Activated naive CD8-positive, alpha-beta T cell treated with anti-CD3 and anti-CD28 coated beads, Interleukin-2, amount 10 ng/mL, durations not matched to agents 7 days and 5 days (primary cell): ENCODE results near the gene SFRP2. TPM values are rescaled to one million over a fixed set of nuclear protein-coding genes. Genes with fewer than 3 reads are reported as not detected.

Experiments
- ATAC-seq: fragments of 150-1000 bp; cut with Tn5 transposase; one replicate; pipeline ENCODE4 v1.10.0; 2021; ENCODE audit warnings: low read depth, moderate library complexity
- POLR2A ChIA-PET: fragments of 350-600 bp; sonication (Branson Sonifier 250); formaldehyde crosslinking; loops from one replicate; lab custom pipeline; 2021; ENCODE audit warnings: antibody characterized with exemption; lab: Charles Lee
- DNase-seq: peaks from one replicate; pipeline ENCODE4 v3.0.0; 2021
- H3K27ac Mint-ChIP-seq: one replicate; pipeline ENCODE4 v1.8.0; 2022; ENCODE audit warnings: mild to moderate bottlenecking, mixed read lengths
- H3K27me3 Mint-ChIP-seq: one replicate; pipeline ENCODE4 v1.8.0; 2022; ENCODE audit warnings: mild to moderate bottlenecking, moderate library complexity, mixed read lengths
- H3K36me3 Mint-ChIP-seq: one replicate; pipeline ENCODE4 v1.8.0; 2021; ENCODE audit warnings: mild to moderate bottlenecking, mixed read lengths
- H3K4me1 Mint-ChIP-seq: one replicate; pipeline ENCODE4 v1.8.0; 2021; ENCODE audit warnings: mixed read lengths
- H3K4me3 Mint-ChIP-seq: one replicate; pipeline ENCODE4 v1.8.0; 2022; ENCODE audit warnings: mild to moderate bottlenecking, moderate library complexity, mixed read lengths
- H3K9me3 Mint-ChIP-seq: one replicate; pipeline ENCODE4 v1.8.0; 2021; ENCODE audit warnings: mixed read lengths
- total RNA-seq, 2 experiments: library from RNA; stranded (reverse); gene quantifications; one replicate each; pipeline ENCODE4 v1.2.3, GENCODE V29; 2021

SFRP2 gene
- total RNA-seq, 2 experiments from 2014 or later = not detected

GRCh38 chr4:153790500-153790865 is 1.6 kb upstream of the SFRP2 start:
- DNase-seq = no peak
- POLR2A ChIA-PET = no interaction called here
- H3K27me3 Mint-ChIP-seq = peaks cover 95% of the 10 kb centered on the region
- no peak overlapping the region for H3K27ac Mint-ChIP-seq
- ATAC-seq = no peak
- no peak overlapping the region for H3K4me3 Mint-ChIP-seq
- H3K9me3 Mint-ChIP-seq = no peaks in the 10 kb centered on the region
- peaks cover 19% of the 10 kb centered on the region for H3K4me1 Mint-ChIP-seq
- H3K36me3 Mint-ChIP-seq = no peaks in the 10 kb centered on the region

DNA sequence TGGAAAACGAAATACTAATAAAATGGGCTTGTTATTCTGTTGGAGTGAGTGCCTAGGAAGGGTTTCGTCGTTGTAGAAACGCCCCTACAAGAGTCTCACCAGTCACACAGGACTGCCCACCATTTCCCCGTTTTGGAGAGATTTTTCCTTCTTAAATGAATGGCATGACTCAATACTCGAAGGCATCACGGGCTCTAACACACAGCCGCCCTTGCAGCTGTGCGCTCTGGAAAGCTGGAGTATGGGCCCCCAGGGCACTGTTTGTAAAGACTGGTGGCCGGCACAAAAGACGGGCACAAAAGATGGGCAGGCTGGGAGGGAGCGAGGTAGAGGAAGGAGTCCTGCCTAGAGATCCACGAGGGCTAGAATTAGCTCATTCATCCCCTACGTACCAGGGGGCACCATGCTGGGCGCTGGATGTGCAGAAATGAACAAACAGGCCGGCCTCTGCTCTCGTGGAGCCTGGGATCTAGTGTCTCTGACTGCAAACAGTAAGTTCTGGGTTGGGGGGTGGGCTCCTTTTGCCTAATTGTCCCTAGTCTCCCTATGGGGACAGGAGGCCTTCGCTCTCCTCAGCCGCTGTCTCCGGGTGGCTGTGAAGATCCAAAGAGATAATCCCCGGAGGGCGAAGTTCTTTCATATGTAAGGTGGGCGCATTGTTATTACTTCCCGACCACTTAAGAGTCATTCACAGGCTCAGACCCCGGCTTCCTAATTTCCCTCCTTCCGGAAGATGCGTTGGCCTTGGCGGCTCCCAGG is 1.0 kb upstream of the SFRP2 start:
- Mint-ChIP-seq H3K36me3 (no peaks in the 10 kb centered on the region), H3K27me3 (peaks cover 95% of the 10 kb centered on the region), H3K4me1 (peaks cover 19% of the 10 kb centered on the region), H3K9me3 (no peaks in the 10 kb centered on the region), H3K27ac (no peak overlapping the region), H3K4me3 (peak overlapping the region; percentile 6)
- ATAC-seq (no peak), DNase-seq (no peak)
- POLR2A ChIA-PET = no interaction called here

GRCh38 chr4:153788051-153788412 is 851 bp downstream of the SFRP2 start:
- H3K9me3 Mint-ChIP-seq = no peaks in the 10 kb centered on the region
- H3K4me1 Mint-ChIP-seq = peaks cover 19% of the 10 kb centered on the region
- H3K36me3 Mint-ChIP-seq = no peaks in the 10 kb centered on the region
- H3K27ac Mint-ChIP-seq = no peak overlapping the region
- H3K4me3 Mint-ChIP-seq = peak overlapping the region; percentile 48
- POLR2A ChIA-PET = no interaction called here
- H3K27me3 Mint-ChIP-seq = peaks cover 89% of the 10 kb centered on the region
- ATAC-seq (no peak), DNase-seq (peak; percentile 31)

DNA sequence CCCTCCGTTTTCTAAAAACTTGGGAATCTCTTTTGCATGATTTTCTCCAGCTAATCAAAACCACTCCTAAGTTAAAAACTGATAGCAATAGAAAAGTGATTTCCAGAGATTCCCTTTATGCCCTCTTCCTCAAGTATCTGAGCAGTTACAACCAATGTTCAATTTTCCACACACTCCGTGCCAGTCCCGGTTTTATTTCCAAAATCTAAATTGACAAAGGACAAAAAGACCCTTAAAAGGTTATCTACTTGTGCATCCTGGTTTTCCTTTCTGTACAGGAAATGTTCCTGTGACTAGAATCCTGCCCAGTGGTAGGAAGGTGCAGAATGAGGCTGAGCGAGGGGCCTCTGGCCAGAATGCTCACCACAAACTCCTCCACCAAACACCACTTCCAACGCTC is 1.3 kb downstream of the SFRP2 start:
- Mint-ChIP-seq H3K36me3 (no peaks in the 10 kb centered on the region), H3K27ac (no peak overlapping the region), H3K27me3 (peaks cover 89% of the 10 kb centered on the region), H3K4me1 (peaks cover 16% of the 10 kb centered on the region), H3K4me3 (no peak overlapping the region), H3K9me3 (no peaks in the 10 kb centered on the region)
- ATAC-seq (no peak), DNase-seq (no peak)
- POLR2A ChIA-PET = no interaction called here

GRCh38 chr4:153787061-153787560 is 1.8 kb downstream of the SFRP2 start:
- ATAC-seq = no peak

DNA sequence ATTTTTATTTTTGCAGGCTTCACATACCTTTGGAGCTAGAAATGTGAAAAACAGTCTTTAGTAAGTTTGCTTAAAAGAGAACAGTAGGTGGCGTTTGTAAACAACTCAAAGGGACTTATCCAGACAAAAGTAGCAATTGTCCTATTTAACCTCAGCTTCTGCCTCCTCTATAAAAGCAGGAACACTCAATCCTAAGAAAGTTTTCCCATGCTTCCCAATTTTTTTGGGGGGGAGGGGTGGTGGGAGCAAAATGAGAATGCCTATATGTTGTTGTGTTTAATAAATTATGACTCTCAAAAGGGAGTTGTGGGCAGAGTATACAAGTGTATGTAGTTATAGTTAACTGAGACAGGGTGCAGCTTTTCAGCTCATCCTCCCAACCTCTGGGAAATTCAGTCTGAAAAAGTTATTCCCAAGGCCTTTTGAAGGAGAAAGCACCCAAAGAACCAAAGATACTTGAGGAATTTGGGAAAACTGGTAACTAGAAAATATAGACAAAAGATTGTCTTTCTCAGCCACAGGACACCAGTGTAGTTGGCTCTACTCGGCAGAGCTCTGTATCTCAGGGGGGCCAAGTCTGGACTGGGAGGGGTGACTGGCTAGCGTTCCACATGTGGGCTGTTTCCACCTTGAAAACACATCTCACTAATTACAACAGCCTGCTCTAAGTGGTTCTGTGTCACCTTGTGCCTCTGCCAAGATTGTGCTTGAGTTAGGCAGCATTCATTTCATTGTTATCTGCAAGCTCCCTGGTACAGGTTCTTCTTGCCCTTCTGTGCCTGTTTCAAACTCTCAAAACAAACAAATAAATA is 2.8 kb downstream of the SFRP2 start:
- Mint-ChIP-seq H3K4me1 (peaks cover 6% of the 10 kb centered on the region), H3K36me3 (no peaks in the 10 kb centered on the region), H3K4me3 (no peak overlapping the region), H3K27ac (no peak overlapping the region), H3K9me3 (no peaks in the 10 kb centered on the region), H3K27me3 (peaks cover 85% of the 10 kb centered on the region)
- POLR2A ChIA-PET = no interaction called here
- no peak for ATAC-seq
- DNase-seq = no peak

More at GRCh38 chr4:153787061-153787560, 1.8 kb downstream of the SFRP2 start:
- Mint-ChIP-seq H3K36me3 (no peaks in the 10 kb centered on the region), H3K27me3 (peaks cover 88% of the 10 kb centered on the region), H3K9me3 (no peaks in the 10 kb centered on the region), H3K4me1 (peaks cover 15% of the 10 kb centered on the region), H3K4me3 (no peak overlapping the region), H3K27ac (no peak overlapping the region)
- DNase-seq = no peak
- POLR2A ChIA-PET = no interaction called here

DNA sequence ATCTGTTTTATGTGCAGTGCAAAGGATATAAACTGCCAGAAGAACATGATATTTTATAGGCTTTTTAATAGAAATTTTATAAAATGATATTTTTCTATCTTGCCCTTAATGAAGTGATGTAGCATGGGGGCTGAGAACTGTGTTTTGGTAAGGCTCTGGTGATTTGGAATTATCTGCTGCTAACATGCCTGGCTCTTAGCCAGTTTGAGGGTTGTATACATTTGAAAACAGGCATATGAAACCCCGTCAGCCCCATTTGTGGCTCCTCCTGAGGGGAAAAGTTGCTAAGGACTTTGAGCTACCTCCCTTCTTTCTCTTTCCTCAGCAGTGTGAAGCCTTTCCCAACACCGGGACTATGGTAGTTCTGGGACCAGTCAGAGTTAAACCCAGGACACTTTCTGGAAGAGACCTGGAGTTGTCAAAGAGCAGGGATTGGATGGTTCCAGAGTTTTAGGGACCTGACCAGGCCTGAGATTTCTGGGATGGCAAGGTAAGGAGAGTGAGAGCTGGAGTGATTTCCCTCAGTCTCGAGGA is 4.7 kb downstream of the SFRP2 start:
- ATAC-seq = no peak
- Mint-ChIP-seq H3K27ac (no peak overlapping the region), H3K9me3 (no peaks in the 10 kb centered on the region), H3K4me3 (no peak overlapping the region), H3K27me3 (peaks cover 78% of the 10 kb centered on the region), H3K4me1 (peaks cover 2% of the 10 kb centered on the region), H3K36me3 (no peaks in the 10 kb centered on the region)
- no peak for DNase-seq
- POLR2A ChIA-PET = no interaction called here

GRCh38 chr4:153782581-153782980 is 6.3 kb downstream of the SFRP2 start:
- POLR2A ChIA-PET = no interaction called here
- Mint-ChIP-seq H3K9me3 (peaks cover 2% of the 10 kb centered on the region), H3K27ac (no peak overlapping the region), H3K4me1 (no peaks in the 10 kb centered on the region), H3K4me3 (no peak overlapping the region), H3K27me3 (peaks cover 67% of the 10 kb centered on the region), H3K36me3 (no peaks in the 10 kb centered on the region)
- ATAC-seq = no peak
- DNase-seq = no peak

- H3K27ac Mint-ChIP-seq = no peak overlapping the region
- H3K36me3 Mint-ChIP-seq = no peaks in the 10 kb centered on the region
- H3K4me3 Mint-ChIP-seq = no peak overlapping the region
- ATAC-seq = no peak
- POLR2A ChIA-PET = no interaction called here
- peaks cover 60% of the 10 kb centered on the region for H3K27me3 Mint-ChIP-seq
- H3K9me3 Mint-ChIP-seq = peaks cover 2% of the 10 kb centered on the region
- DNase-seq = no peak
- no peaks in the 10 kb centered on the region for H3K4me1 Mint-ChIP-seq
Measured at GRCh38 chr4:153781717-153782416, 7.0 kb downstream of the SFRP2 start.

- no peak overlapping the region for H3K27ac Mint-ChIP-seq
- no peak for DNase-seq
- H3K9me3 Mint-ChIP-seq = peaks cover 2% of the 10 kb centered on the region
- POLR2A ChIA-PET = no interaction called here
- ATAC-seq = no peak
- H3K4me1 Mint-ChIP-seq = no peaks in the 10 kb centered on the region
- H3K4me3 Mint-ChIP-seq = no peak overlapping the region
- no peaks in the 10 kb centered on the region for H3K36me3 Mint-ChIP-seq
- peaks cover 57% of the 10 kb centered on the region for H3K27me3 Mint-ChIP-seq
Measured at GRCh38 chr4:153781280-153781679, 7.6 kb downstream of the SFRP2 start.

GRCh38 chr4:153780876-153781275 is 8.0 kb downstream of the SFRP2 start:
- H3K36me3 Mint-ChIP-seq = no peaks in the 10 kb centered on the region
- H3K9me3 Mint-ChIP-seq = peaks cover 2% of the 10 kb centered on the region
- no peak for DNase-seq
- peaks cover 58% of the 10 kb centered on the region for H3K27me3 Mint-ChIP-seq
- POLR2A ChIA-PET = no interaction called here
- no peak for ATAC-seq
- H3K4me1 Mint-ChIP-seq = no peaks in the 10 kb centered on the region
- no peak overlapping the region for H3K27ac Mint-ChIP-seq
- H3K4me3 Mint-ChIP-seq = no peak overlapping the region

GRCh38 chr4:153780221-153780620 is 8.7 kb downstream of the SFRP2 start:
- POLR2A ChIA-PET = no interaction called here
- Mint-ChIP-seq H3K4me1 (no peaks in the 10 kb centered on the region), H3K27me3 (peaks cover 51% of the 10 kb centered on the region), H3K27ac (no peak overlapping the region), H3K36me3 (no peaks in the 10 kb centered on the region), H3K9me3 (peaks cover 2% of the 10 kb centered on the region), H3K4me3 (no peak overlapping the region)
- DNase-seq (no peak), ATAC-seq (no peak)

GRCh38 chr4:153778383-153778782 is 10.5 kb downstream of the SFRP2 start:
- no peaks in the 10 kb centered on the region for H3K36me3 Mint-ChIP-seq
- H3K9me3 Mint-ChIP-seq = peaks cover 2% of the 10 kb centered on the region
- ATAC-seq = no peak
- H3K27me3 Mint-ChIP-seq = peaks cover 44% of the 10 kb centered on the region
- no peak overlapping the region for H3K4me3 Mint-ChIP-seq
- no peak for DNase-seq
- POLR2A ChIA-PET = no interaction called here
- no peaks in the 10 kb centered on the region for H3K4me1 Mint-ChIP-seq
- no peak overlapping the region for H3K27ac Mint-ChIP-seq
